Measurements from ENCODE around the gene LRRN1. TPM values are rescaled to one million over a fixed set of nuclear protein-coding genes. Genes with fewer than 3 reads are reported as not detected.
A peak's percentile ranks its signal among the peaks of the same experiment; 100 is the strongest.

The LRRN1 gene
- 24.5 and 25.8 TPM in 2 replicates for polyA plus RNA-seq
- 41.6 and 46.1 TPM in 2 replicates for polyA minus RNA-seq

DNA sequence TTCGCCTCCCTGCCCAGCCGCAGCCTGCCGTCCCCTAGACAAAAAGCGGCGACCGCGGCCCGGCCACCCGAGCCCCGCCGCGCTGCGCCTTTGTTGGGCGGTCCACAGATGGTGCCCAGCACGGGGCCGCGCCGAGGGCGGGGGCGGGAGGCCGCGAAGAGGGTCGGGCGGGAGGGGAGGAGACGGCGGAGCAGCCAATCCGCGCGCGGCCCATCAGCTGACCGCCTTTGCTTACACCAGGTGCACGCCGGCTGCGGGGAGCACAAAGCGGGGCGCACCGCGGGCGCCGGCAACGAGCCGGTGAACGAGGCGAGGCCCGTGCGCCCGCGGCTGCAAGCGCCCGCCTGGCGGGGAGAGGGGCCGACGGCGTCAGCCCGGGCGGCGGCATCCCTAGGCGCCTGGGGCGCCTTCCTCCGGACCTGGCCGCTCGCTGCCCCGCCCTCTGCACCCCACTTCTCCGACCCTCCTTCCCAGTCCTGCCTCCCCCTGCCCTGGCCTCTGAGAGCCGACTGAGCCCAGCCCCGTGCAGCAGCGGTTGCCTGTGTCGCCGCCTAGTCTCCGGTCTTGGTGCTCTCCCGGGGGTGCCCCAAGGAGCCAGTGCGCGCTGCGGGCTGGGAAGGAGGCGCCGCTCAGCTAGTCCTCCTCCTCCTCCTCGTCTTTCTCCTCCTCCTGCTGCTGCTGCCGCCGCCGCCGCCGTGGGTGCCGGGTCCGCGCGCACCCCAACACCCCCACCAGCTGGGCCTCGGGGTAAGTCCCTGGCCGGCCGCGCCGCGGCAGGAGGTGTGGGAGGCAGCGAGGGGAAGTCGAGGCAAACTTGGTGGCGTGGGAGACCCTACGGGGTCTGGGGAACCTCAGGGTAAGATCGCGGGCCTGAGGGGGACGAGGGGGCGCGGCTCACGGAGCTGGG is at the start of gene LRRN1:
TSS of gene LRRN1 (plus strand) at position 259 of the 907 bp plus-strand sequence. CDS start 45,211 bp downstream, outside the sequence.
- peak within 1 kb of the TSS; percentile 30 for H3K4me2 ChIP-seq (ENCODE audit: low read length)
- peak; percentile 47 for TF ChIP-seq CTCF (IDR thresholded peaks at IDR 0.05; ENCODE audit: poor library complexity, severe bottlenecking)
- peak; percentile 33 for TF ChIP-seq EP300 (conservative IDR thresholded peaks at IDR 0.05; ENCODE audit: poor library complexity, severe bottlenecking)
- TF ChIP-seq, protein P1, sequence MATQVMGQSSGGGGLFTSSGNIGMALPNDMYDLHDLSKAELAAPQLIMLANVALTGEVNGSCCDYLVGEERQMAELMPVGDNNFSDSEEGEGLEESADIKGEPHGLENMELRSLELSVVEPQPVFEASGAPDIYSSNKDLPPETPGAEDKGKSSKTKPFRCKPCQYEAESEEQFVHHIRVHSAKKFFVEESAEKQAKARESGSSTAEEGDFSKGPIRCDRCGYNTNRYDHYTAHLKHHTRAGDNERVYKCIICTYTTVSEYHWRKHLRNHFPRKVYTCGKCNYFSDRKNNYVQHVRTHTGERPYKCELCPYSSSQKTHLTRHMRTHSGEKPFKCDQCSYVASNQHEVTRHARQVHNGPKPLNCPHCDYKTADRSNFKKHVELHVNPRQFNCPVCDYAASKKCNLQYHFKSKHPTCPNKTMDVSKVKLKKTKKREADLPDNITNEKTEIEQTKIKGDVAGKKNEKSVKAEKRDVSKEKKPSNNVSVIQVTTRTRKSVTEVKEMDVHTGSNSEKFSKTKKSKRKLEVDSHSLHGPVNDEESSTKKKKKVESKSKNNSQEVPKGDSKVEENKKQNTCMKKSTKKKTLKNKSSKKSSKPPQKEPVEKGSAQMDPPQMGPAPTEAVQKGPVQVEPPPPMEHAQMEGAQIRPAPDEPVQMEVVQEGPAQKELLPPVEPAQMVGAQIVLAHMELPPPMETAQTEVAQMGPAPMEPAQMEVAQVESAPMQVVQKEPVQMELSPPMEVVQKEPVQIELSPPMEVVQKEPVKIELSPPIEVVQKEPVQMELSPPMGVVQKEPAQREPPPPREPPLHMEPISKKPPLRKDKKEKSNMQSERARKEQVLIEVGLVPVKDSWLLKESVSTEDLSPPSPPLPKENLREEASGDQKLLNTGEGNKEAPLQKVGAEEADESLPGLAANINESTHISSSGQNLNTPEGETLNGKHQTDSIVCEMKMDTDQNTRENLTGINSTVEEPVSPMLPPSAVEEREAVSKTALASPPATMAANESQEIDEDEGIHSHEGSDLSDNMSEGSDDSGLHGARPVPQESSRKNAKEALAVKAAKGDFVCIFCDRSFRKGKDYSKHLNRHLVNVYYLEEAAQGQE (IDR thresholded peaks at IDR 0.05; ENCODE audit: borderline replicate concordance), result peak; percentile 46
- TF ChIP-seq EZH2 (IDR thresholded peaks at IDR 0.05; ENCODE audit: borderline replicate concordance, insufficient read depth, low read length, poor library complexity, severe bottlenecking), result no peak
- peak; percentile 60 for TF ChIP-seq SMC3 (conservative IDR thresholded peaks at IDR 0.05; ENCODE audit: poor library complexity)
- TF ChIP-seq POLR2AphosphoS5 (IDR thresholded peaks at IDR 0.05), result peak; percentile 88
- TF ChIP-seq RAD21 (conservative IDR thresholded peaks at IDR 0.05), result peak; percentile 50
- TF ChIP-seq TAF1 (IDR thresholded peaks at IDR 0.05; ENCODE audit: low read depth), result peak; percentile 90
- peak; percentile 72 for TF ChIP-seq MXI1 (conservative IDR thresholded peaks at IDR 0.05; ENCODE audit: poor library complexity, severe bottlenecking)
- peak within 1 kb of the TSS; percentile 56 for H2AFZ ChIP-seq (ENCODE audit: low read depth, low read length)

DNA sequence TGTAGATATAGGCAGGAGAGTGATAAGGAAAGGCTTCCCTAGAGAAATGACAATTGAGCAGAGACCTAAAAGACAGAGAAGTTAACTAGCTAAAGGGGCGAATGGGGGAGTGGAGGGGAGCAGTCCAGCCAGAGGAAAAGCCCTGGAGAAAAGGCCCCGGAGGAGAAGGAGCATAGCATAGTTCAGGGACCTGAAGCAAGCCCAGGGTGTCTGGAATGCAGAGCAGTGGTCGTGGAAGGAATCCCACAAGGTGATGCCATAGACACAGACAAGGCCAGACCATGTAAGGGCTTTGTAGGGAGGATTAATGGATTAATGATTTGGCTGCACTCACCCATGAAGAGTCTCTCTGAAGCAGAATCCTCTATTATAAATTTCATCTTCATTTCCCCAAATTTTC is 45.8 kb upstream of the LRRN1 start:
- Histone ChIP-seq H3K9me3 (ENCODE audit: low read length) (no peaks in the 10 kb centered on the region), H3K4me3 (ENCODE audit: low read length) (no peak overlapping the region), H3K36me3 (ENCODE audit: insufficient read depth, low read length) (no peaks in the 10 kb centered on the region), H3F3A (ENCODE audit: insufficient read depth, low read length, poor library complexity, severe bottlenecking) (no peaks in the 10 kb centered on the region), H3K9me2 (ENCODE audit: insufficient read depth, low read length) (no peaks in the 10 kb centered on the region), H4K20me1 (ENCODE audit: insufficient read depth) (no peaks in the 10 kb centered on the region), H3K27me3 (ENCODE audit: insufficient read depth, low read depth, low read length) (no peaks in the 10 kb centered on the region), H3K4me2 (ENCODE audit: low read length) (no peak overlapping the region), H2AFZ (ENCODE audit: low read depth, low read length) (no peak overlapping the region), H3K27ac (ENCODE audit: low read length) (no peak overlapping the region), H3K9ac (ENCODE audit: low read length) (no peak overlapping the region), H3K79me2 (replicated peaks; ENCODE audit: insufficient read depth, low read length) (no peaks in the 10 kb centered on the region)
- TF ChIP-seq EP300 (conservative IDR thresholded peaks at IDR 0.05; ENCODE audit: poor library complexity, severe bottlenecking), result no peak
- no peak for TF ChIP-seq TAF1 (IDR thresholded peaks at IDR 0.05; ENCODE audit: low read depth)
- TF ChIP-seq, protein P1 (IDR thresholded peaks at IDR 0.05; ENCODE audit: borderline replicate concordance), result no peak

More for the DNA sequence above, at the start of gene LRRN1:
- Histone ChIP-seq H3K79me2 (replicated peaks; ENCODE audit: insufficient read depth, low read length) (peaks cover 39% of the 10 kb centered on the region), H3K9me2 (ENCODE audit: insufficient read depth, low read length) (no peaks in the 10 kb centered on the region), H3K27ac (ENCODE audit: low read length) (peak within 1 kb of the TSS; percentile 70), H3K9ac (ENCODE audit: low read length) (peak within 1 kb of the TSS; percentile 82), H3K36me3 (ENCODE audit: insufficient read depth, low read length) (no peaks in the 10 kb centered on the region), H3K4me3 (ENCODE audit: low read length) (peak within 1 kb of the TSS; percentile 87), H3K9me3 (ENCODE audit: low read length) (no peaks in the 10 kb centered on the region), H4K20me1 (ENCODE audit: insufficient read depth) (no peaks in the 10 kb centered on the region), H3F3A (ENCODE audit: insufficient read depth, low read length, poor library complexity, severe bottlenecking) (no peaks in the 10 kb centered on the region), H3K27me3 (ENCODE audit: insufficient read depth, low read depth, low read length) (no peaks in the 10 kb centered on the region)

Measured in neural cell (in vitro differentiated cells).